Endodermal cell (in vitro differentiated cells): ENCODE data around the gene CCDC34. TPM values are rescaled to one million over a fixed set of nuclear protein-coding genes. Genes with fewer than 3 reads are reported as not detected.

Experiments
- DNase-seq: peaks from one replicate; pipeline ENCODE4 v3.0.0-alpha.2; 2017
- H3K27ac ChIP-seq: 2 replicates; pipeline ENCODE4 v1.5.1; 2013; ENCODE audit warnings: mild to moderate bottlenecking, low read depth, low read length, moderate library complexity
- H3K27me3 ChIP-seq: 2 replicates; pipeline ENCODE4 v1.6.1; 2013; ENCODE audit warnings: mild to moderate bottlenecking, low read length, moderate library complexity; ENCODE audit not compliant: insufficient read depth, control insufficient read depth, poor library complexity, severe bottlenecking
- H3K36me3 ChIP-seq: 2 replicates; pipeline ENCODE4 v1.7.0; 2013; ENCODE audit warnings: mild to moderate bottlenecking, low read length, moderate library complexity; ENCODE audit not compliant: control insufficient read depth, insufficient read depth
- H3K4me1 ChIP-seq: one replicate; pipeline ENCODE4 v1.7.0; 2013; ENCODE audit warnings: low read length; ENCODE audit not compliant: control insufficient read depth, insufficient read depth
- H3K4me3 ChIP-seq: 2 replicates; pipeline ENCODE4 v1.5.1; 2013; ENCODE audit warnings: mild to moderate bottlenecking, low read length, moderate library complexity
- H3K9ac ChIP-seq: 2 replicates; pipeline ENCODE4 v1.6.1; 2013; ENCODE audit warnings: mild to moderate bottlenecking, low read length, moderate library complexity; ENCODE audit not compliant: poor library complexity, severe bottlenecking; ENCODE audit errors: extremely low read depth
- H3K9me3 ChIP-seq: 2 replicates; pipeline ENCODE4 v1.6.1; 2013; ENCODE audit warnings: mild to moderate bottlenecking, low read length, moderate library complexity; ENCODE audit not compliant: control insufficient read depth
- H3K27ac Mint-ChIP-seq: 2 replicates; pipeline ENCODE4 v1.8.0; 2020; ENCODE audit warnings: mixed read lengths
- H3K27me3 Mint-ChIP-seq: 2 replicates; pipeline ENCODE4 v1.8.0; 2021; ENCODE audit warnings: mild to moderate bottlenecking, mixed read lengths; ENCODE audit not compliant: insufficient read depth
- H3K36me3 Mint-ChIP-seq: 2 replicates; pipeline ENCODE4 v1.8.0; 2020; ENCODE audit warnings: low read depth, mixed read lengths
- H3K4me1 Mint-ChIP-seq: 2 replicates; pipeline ENCODE4 v1.8.0; 2020; ENCODE audit warnings: mixed read lengths
- H3K4me3 Mint-ChIP-seq: 2 replicates; pipeline ENCODE4 v1.8.0; 2020; ENCODE audit warnings: mild to moderate bottlenecking, moderate library complexity, mixed read lengths
- H3K9me3 Mint-ChIP-seq: 2 replicates; pipeline ENCODE4 v1.8.0; 2020; ENCODE audit warnings: mild to moderate bottlenecking, mixed read lengths
- WGBS, 2 experiments: methylation state at CpG; one replicate each; pipeline versions ENCODE4 v1.1.5 to v1.1.7; 2013; ENCODE audit warnings: missing lambda C conversion rate in 2 of 2, mixed read lengths in 1 of 2; ENCODE audit not compliant: insufficient coverage in 1 of 2, insufficient read length in 1 of 2; 5-methylcytosine and 5-hydroxymethylcytosine counted together
- total RNA-seq, 2 donors: library from RNA; stranded (reverse); fragmentation: NEBNext Ultra II Directional in 1 of 2; extraction: Animal tissue kit (Norgen Biotek cat#: 25700) in 1 of 2; gene quantifications; 2 replicates in 1 of 2; 3 replicates in 1 of 2; pipeline ENCODE4 v1.2.1, GENCODE V29; 2021
- TF ChIP-seq, protein P1 (sequence below): fragments of 200-600 bp; sonication (generic); conservative IDR thresholded peaks from 2 replicates; pipeline ENCODE4 v1.5.0; 2021; ENCODE audit warnings: antibody characterized with exemption, mild to moderate bottlenecking

Gene CCDC34
- total RNA-seq, 2 donors from 2014 or later = 26.2 to 38.1 TPM

- Mint-ChIP-seq H3K27ac (no peak overlapping the region), H3K27me3 (no peaks in the 10 kb centered on the region), H3K9me3 (peaks cover 35% of the 10 kb centered on the region), H3K4me3 (no peak overlapping the region), H3K36me3 (peaks cover 10% of the 10 kb centered on the region), H3K4me1 (peaks cover 22% of the 10 kb centered on the region)
- Histone ChIP-seq H3K9me3 (peaks cover 41% of the 10 kb centered on the region), H3K4me1 (peaks cover 10% of the 10 kb centered on the region), H3K4me3 (peak overlapping the region; percentile 62), H3K27me3 (no peaks in the 10 kb centered on the region), H3K9ac (no peak overlapping the region), H3K27ac (no peak overlapping the region), H3K36me3 (no peaks in the 10 kb centered on the region)
- TF ChIP-seq, protein P1, sequence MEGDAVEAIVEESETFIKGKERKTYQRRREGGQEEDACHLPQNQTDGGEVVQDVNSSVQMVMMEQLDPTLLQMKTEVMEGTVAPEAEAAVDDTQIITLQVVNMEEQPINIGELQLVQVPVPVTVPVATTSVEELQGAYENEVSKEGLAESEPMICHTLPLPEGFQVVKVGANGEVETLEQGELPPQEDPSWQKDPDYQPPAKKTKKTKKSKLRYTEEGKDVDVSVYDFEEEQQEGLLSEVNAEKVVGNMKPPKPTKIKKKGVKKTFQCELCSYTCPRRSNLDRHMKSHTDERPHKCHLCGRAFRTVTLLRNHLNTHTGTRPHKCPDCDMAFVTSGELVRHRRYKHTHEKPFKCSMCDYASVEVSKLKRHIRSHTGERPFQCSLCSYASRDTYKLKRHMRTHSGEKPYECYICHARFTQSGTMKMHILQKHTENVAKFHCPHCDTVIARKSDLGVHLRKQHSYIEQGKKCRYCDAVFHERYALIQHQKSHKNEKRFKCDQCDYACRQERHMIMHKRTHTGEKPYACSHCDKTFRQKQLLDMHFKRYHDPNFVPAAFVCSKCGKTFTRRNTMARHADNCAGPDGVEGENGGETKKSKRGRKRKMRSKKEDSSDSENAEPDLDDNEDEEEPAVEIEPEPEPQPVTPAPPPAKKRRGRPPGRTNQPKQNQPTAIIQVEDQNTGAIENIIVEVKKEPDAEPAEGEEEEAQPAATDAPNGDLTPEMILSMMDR = no peak
- DNase-seq = no peak
- WGBS, 2 experiments = 90% methylated on average over 2 of the region's 2 CpGs; no CpG with 5 or more reads in 1 of the 2 experiments
Measured at GRCh38 chr11:27292637-27293010, 70.4 kb downstream of the CCDC34 start.

GRCh38 chr11:27291954-27292636 lies 70.9 kb downstream of the CCDC34 start:
- H3K9ac ChIP-seq = no peak overlapping the region
- TF ChIP-seq, protein P1 = no peak
- Mint-ChIP-seq H3K27ac (no peak overlapping the region), H3K4me3 (no peak overlapping the region), H3K27me3 (no peaks in the 10 kb centered on the region), H3K4me1 (peaks cover 20% of the 10 kb centered on the region), H3K36me3 (peaks cover 10% of the 10 kb centered on the region), H3K9me3 (peaks cover 35% of the 10 kb centered on the region)
- no peaks in the 10 kb centered on the region for H3K27me3 ChIP-seq
- no peaks in the 10 kb centered on the region for H3K36me3 ChIP-seq
- peaks cover 41% of the 10 kb centered on the region for H3K9me3 ChIP-seq
- DNase-seq = no peak
- WGBS, 2 experiments = 84 to 94% methylated on average over 3 to 5 of the region's 5 CpGs
- peak overlapping the region; percentile 62 for H3K4me3 ChIP-seq
- no peak overlapping the region for H3K27ac ChIP-seq
- peaks cover 10% of the 10 kb centered on the region for H3K4me1 ChIP-seq

DNA sequence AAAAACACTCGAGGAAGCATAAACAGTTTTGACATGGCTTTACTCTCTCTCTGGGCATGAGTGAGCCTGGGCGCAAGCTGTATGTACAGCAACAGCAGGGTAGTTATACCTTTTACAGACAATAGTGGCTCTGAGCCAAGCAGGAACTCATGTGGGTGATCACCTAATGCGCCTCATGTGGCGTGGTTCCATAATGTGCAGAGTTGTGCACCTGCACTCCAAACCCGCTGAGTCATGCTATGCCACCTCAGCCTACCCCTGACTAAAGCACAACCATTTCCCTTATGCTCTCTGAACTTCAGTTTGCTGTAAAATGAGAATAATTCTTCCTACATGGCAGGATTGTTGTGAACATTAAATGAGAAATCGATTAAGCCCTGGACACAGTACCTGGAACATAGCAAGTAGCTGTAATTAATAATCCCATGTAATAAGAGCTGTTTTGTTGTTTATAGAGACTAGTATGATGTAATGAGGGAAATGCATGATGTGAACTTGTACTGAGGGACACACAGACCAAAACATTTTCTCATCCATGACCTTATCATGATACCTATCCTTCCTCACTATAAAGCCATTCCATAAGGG lies 71.6 kb downstream of the CCDC34 start:
- H3K27me3 ChIP-seq = no peaks in the 10 kb centered on the region
- peaks cover 41% of the 10 kb centered on the region for H3K9me3 ChIP-seq
- Mint-ChIP-seq H3K27ac (no peak overlapping the region), H3K9me3 (peaks cover 35% of the 10 kb centered on the region), H3K27me3 (no peaks in the 10 kb centered on the region), H3K4me3 (no peak overlapping the region), H3K4me1 (peaks cover 17% of the 10 kb centered on the region), H3K36me3 (peaks cover 10% of the 10 kb centered on the region)
- no peak overlapping the region for H3K9ac ChIP-seq
- H3K27ac ChIP-seq = no peak overlapping the region
- H3K4me3 ChIP-seq = peak overlapping the region; percentile 62
- H3K36me3 ChIP-seq = no peaks in the 10 kb centered on the region
- WGBS, 2 experiments = 95 to 97% methylated on average over 6 of the region's 6 CpGs
- peaks cover 10% of the 10 kb centered on the region for H3K4me1 ChIP-seq
- DNase-seq = no peak
- TF ChIP-seq, protein P1 = no peak
